Measurements from ENCODE around the gene PWWP2A. TPM values are rescaled to one million over a fixed set of nuclear protein-coding genes. Genes with fewer than 3 reads are reported as not detected.

PWWP2A gene
- total and polyA plus RNA-seq, 10 donors = 8.5 to 36.7 (median 25.8) TPM

- Histone ChIP-seq H3K36me3 (peaks cover 12 to 100% (median 55%) of the 10 kb centered on the region in 6 donors), H3K9me3 (no peaks in the 10 kb centered on the region), H3K4me3 (no peak overlapping the region), H3K27me3 (replicated peaks in 1 of 7) (no peaks in the 10 kb centered on the region), H3K27ac (no peak overlapping the region), H3K4me1 (no peaks in the 10 kb centered on the region)
- WGBS, 5 donors = 97 to 99% (median 97%) methylated on average over 3 of the region's 3 CpGs
- intact Hi-C loops (cut with DNase I; ENCODE audit: low total_unique reads) = no loop called here
- TF ChIP-seq POLR2AphosphoS5 (IDR thresholded peaks at IDR 0.05) = no peak
- no peak for TF ChIP-seq CTCF (IDR thresholded peaks at IDR 0.05 in 8 of 11, conservative IDR thresholded peaks at IDR 0.05 in 3 of 11)
- TF ChIP-seq POLR2A (IDR thresholded peaks at IDR 0.05) = no peak
- DNase-seq = no peak
Measured at GRCh38 chr5:160047423-160047822, 71.8 kb downstream of the PWWP2A start.

- no peaks in the 10 kb centered on the region for H3K4me1 ChIP-seq
- no peak overlapping the region for H3K27ac ChIP-seq
- H3K4me3 ChIP-seq = no peak overlapping the region
- H3K27me3 ChIP-seq (replicated peaks in 1 of 7) = no peaks in the 10 kb centered on the region
- TF ChIP-seq POLR2A (IDR thresholded peaks at IDR 0.05) (no peak), POLR2AphosphoS5 (IDR thresholded peaks at IDR 0.05) (no peak), CTCF (IDR thresholded peaks at IDR 0.05 in 8 of 11, conservative IDR thresholded peaks at IDR 0.05 in 3 of 11) (no peak)
- no peak for DNase-seq
- peaks cover 4 to 100% (median 51%) of the 10 kb centered on the region in 6 donors for H3K36me3 ChIP-seq
- no peaks in the 10 kb centered on the region for H3K9me3 ChIP-seq
- intact Hi-C loops (cut with DNase I; ENCODE audit: low total_unique reads) = no loop called here
- WGBS, 5 donors = 65 to 86% (median 78%) methylated on average over 3 of the region's 3 CpGs
Measured at GRCh38 chr5:160044967-160045366, 74.3 kb downstream of the PWWP2A start.

GRCh38 chr5:160044391-160044804 is 74.9 kb downstream of the PWWP2A start:
- H3K27me3 ChIP-seq (replicated peaks in 1 of 7) = no peaks in the 10 kb centered on the region
- H3K4me3 ChIP-seq = no peak overlapping the region
- no peak overlapping the region for H3K27ac ChIP-seq
- no peaks in the 10 kb centered on the region for H3K9me3 ChIP-seq
- intact Hi-C loops (cut with DNase I; ENCODE audit: low total_unique reads) = no loop called here
- TF ChIP-seq CTCF (IDR thresholded peaks at IDR 0.05 in 8 of 11, conservative IDR thresholded peaks at IDR 0.05 in 3 of 11) (no peak), POLR2A (IDR thresholded peaks at IDR 0.05) (no peak), POLR2AphosphoS5 (IDR thresholded peaks at IDR 0.05) (no peak)
- DNase-seq = no peak
- WGBS, 5 donors = 89 to 100% (median 100%) methylated on average over 1 of the region's 1 CpG
- H3K36me3 ChIP-seq = peaks cover 0 to 100% (median 49%) of the 10 kb centered on the region in 6 donors
- H3K4me1 ChIP-seq = no peaks in the 10 kb centered on the region

GRCh38 chr5:160042671-160043070 is 76.6 kb downstream of the PWWP2A start:
- Histone ChIP-seq H3K36me3 (peaks cover 0 to 100% (median 52%) of the 10 kb centered on the region in 6 donors), H3K9me3 (no peaks in the 10 kb centered on the region), H3K4me1 (no peaks in the 10 kb centered on the region), H3K4me3 (no peak overlapping the region), H3K27ac (no peak overlapping the region), H3K27me3 (replicated peaks in 1 of 7) (no peaks in the 10 kb centered on the region)
- TF ChIP-seq POLR2AphosphoS5 (IDR thresholded peaks at IDR 0.05) (no peak), CTCF (IDR thresholded peaks at IDR 0.05 in 8 of 11, conservative IDR thresholded peaks at IDR 0.05 in 3 of 11) (no peak), POLR2A (IDR thresholded peaks at IDR 0.05) (no peak)
- intact Hi-C loops (cut with DNase I; ENCODE audit: low total_unique reads) = no loop called here
- no peak for DNase-seq
- WGBS, 5 donors = 91 to 95% (median 94%) methylated on average over 3 of the region's 3 CpGs

Other genes with a start within 250 kb of the PWWP2A start
- gene ADRA1B, start 203.0 kb downstream of the PWWP2A start, total RNA-seq = 10 to 100 TPM in 5 of 7 donors, 1 to 10 TPM in 2; 6.9 to 39.6 (median 13.8) TPM
- gene ADRA1B, start 203.0 kb downstream of the PWWP2A start, polyA plus RNA-seq = 1 to 10 TPM in 2 of 3 donors, under 1 TPM in 1; 0.65 to 4.3 (median 1.3) TPM
- gene TTC1, start 110.3 kb downstream of the PWWP2A start, total RNA-seq = 10 to 100 TPM; 29.2 to 46.8 (median 39.5) TPM
- 10 to 100 TPM; 36.1 to 55.2 (median 46.6) TPM for gene TTC1, start 110.3 kb downstream of the PWWP2A start, polyA plus RNA-seq
- gene FABP6, start 110.1 kb upstream of the PWWP2A start, total RNA-seq = not detected
- gene FABP6, start 110.1 kb upstream of the PWWP2A start, polyA plus RNA-seq = under 1 TPM in 1 of 3 donors, not detected in 2; 0.24 TPM
- 10 to 100 TPM; 11.7 to 24.9 (median 19.3) TPM for gene CCNJL, start 193.1 kb upstream of the PWWP2A start, total RNA-seq
- 1 to 10 TPM; 1.3 to 3.4 (median 1.8) TPM for gene CCNJL, start 193.1 kb upstream of the PWWP2A start, polyA plus RNA-seq